Ectodermal cell (in vitro differentiated cells): ENCODE results near the gene ITM2B.

Experiments
- H3K27ac ChIP-seq: 2 replicates; pipeline ENCODE4 v1.7.0; 2013; ENCODE audit warnings: mild to moderate bottlenecking, low read depth, low read length; ENCODE audit not compliant: insufficient read depth, poor library complexity, severe bottlenecking
- H3K27me3 ChIP-seq: 2 replicates; pipeline ENCODE4 v1.7.0; 2013; ENCODE audit warnings: mild to moderate bottlenecking, low read length; ENCODE audit not compliant: insufficient read depth, control insufficient read depth, poor library complexity, severe bottlenecking
- H3K36me3 ChIP-seq: one replicate; pipeline ENCODE4 v1.7.0; 2013; ENCODE audit warnings: low read length; ENCODE audit not compliant: control insufficient read depth, insufficient read depth
- H3K4me1 ChIP-seq: one replicate; pipeline ENCODE4 v1.7.0; 2013; ENCODE audit warnings: low read length; ENCODE audit not compliant: control insufficient read depth, insufficient read depth
- H3K4me3 ChIP-seq: 2 replicates; pipeline ENCODE4 v1.7.0; 2013; ENCODE audit warnings: low read depth, low read length, control low read depth; ENCODE audit not compliant: insufficient read depth
- H3K9me3 ChIP-seq: 2 replicates; pipeline ENCODE4 v1.7.0; 2013; ENCODE audit warnings: mild to moderate bottlenecking, low read length, moderate library complexity; ENCODE audit not compliant: control insufficient read depth
- WGBS, 2 experiments: methylation state at CpG; one replicate each; pipeline ENCODE4 v1.1.7; 2013; ENCODE audit warnings: missing lambda C conversion rate in 2 of 2; 5-methylcytosine and 5-hydroxymethylcytosine counted together

Gene ITM2B

DNA sequence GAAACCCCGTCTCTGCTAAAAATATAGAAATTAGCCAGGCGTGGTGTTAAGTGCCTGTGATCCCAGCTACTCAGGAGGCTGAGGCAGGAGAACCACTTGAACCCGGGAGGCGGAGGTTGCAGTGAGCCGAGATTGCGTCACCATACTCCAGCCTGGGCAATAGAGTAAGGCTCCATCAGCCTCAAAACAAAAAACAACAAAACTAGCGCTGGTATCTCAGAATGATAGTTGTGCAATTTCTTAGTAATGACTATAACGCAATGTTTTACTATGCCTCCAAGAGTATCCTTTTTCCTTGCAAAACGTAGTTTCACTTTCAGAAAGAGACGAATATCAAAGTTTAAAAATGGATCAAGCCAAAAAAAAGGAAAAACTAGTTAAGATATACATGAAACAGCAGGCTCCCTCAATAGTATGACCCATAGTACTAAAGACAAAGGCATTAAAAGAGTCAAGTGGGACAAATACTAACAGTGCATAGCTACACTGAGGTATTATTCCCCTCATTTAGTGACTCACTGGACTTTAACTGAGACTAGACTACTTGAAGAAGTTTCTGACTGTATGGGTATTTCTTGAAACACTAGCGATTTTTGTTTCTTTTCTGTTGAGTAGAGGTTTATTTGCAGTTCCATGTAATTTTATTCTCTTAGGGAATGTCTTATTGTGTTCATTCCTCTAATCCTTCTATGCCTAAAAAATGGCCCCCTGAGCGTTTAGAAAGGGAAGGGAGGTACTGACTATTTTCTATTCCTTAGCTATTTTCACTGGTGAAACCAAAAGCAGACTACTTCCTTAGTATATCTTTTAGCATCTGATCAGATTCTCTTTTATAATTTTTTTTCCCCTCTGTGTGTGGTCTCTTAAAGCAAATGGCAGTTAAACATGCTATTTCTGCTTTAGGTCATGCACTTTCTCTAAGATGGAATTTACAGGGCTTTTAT lies 10.4 kb upstream of the ITM2B start:
- WGBS, 2 experiments, result 93 to 96% methylated on average over 12 of the region's 12 CpGs
- Histone ChIP-seq H3K9me3 (no peaks in the 10 kb centered on the region), H3K4me1 (no peaks in the 10 kb centered on the region), H3K27ac (no peak overlapping the region), H3K36me3 (no peaks in the 10 kb centered on the region), H3K4me3 (no peak overlapping the region), H3K27me3 (no peaks in the 10 kb centered on the region)

DNA sequence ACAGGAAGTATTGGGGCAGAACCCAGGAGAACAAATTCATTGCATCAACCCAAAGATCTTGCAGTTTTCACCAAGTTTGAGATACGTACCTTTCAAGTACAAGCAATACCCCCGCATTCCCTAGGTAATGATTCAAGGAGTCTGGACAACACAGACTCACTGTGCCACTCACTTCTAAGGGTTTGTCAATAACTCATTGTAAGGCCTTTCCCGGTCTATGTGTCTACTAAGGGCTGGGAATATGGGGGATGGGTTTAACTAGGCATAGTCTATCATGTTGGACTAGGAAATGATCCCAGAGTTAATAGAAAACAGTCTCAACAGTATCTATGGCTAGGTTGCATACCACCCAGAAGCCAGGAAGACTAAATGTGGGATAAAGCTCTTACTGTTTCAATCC lies 8.3 kb upstream of the ITM2B start:
- no peaks in the 10 kb centered on the region for H3K36me3 ChIP-seq
- H3K4me1 ChIP-seq, result no peaks in the 10 kb centered on the region
- H3K27ac ChIP-seq, result no peak overlapping the region
- no peaks in the 10 kb centered on the region for H3K9me3 ChIP-seq
- H3K27me3 ChIP-seq, result no peaks in the 10 kb centered on the region
- 96 to 97% methylated on average over 3 of the region's 3 CpGs for WGBS, 2 experiments
- no peak overlapping the region for H3K4me3 ChIP-seq

DNA sequence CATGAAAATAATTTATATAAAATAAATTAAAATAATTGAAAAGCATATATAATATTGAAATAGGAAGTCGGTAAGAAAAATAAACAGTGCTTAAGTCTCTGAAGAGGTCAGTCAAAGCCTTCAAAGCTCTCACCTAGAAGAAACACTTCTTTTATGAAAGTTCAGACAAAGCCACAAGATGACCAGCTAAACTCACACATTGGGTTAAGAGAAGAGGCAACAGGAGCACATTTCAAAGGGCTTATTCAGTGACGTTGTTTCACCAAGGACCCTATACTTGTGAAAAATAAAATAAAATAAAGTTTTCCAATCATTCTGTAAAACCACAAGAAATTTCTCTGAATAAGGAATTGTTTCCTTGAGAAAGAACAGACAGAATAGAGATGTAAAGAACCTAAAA lies 2.5 kb upstream of the ITM2B start:
- Histone ChIP-seq H3K9me3 (no peaks in the 10 kb centered on the region), H3K27me3 (peaks cover 11% of the 10 kb centered on the region), H3K4me3 (no peak overlapping the region), H3K36me3 (no peaks in the 10 kb centered on the region), H3K4me1 (peaks cover 6% of the 10 kb centered on the region), H3K27ac (no peak overlapping the region)
- no CpG with 5 or more reads among the region's 2 CpGs for WGBS, 2 experiments

DNA sequence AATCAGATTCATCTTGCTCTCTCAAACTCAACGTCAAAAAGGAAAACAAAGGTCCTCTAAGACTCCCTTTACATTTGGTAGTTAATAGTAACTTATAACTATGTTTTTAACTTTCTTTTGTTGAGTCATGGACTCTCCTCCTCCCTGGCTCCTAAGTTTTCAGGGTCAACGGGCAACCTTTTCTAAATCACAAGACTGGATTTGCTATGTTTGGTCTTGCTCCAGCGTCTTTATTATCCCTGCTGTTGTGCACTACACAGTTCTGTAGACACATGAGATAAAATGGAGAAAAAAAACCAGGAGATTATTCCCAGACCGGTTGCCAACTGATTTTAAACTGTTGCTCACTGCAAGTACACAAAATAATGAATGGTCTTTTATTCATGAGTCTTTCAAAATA lies 1.9 kb upstream of the ITM2B start:
- H3K27ac ChIP-seq, result no peak overlapping the region
- 89 to 94% methylated on average over 4 of the region's 4 CpGs for WGBS, 2 experiments
- H3K9me3 ChIP-seq, result no peaks in the 10 kb centered on the region
- H3K4me3 ChIP-seq, result no peak overlapping the region
- H3K4me1 ChIP-seq, result peaks cover 6% of the 10 kb centered on the region
- H3K27me3 ChIP-seq, result peaks cover 11% of the 10 kb centered on the region
- H3K36me3 ChIP-seq, result no peaks in the 10 kb centered on the region

DNA sequence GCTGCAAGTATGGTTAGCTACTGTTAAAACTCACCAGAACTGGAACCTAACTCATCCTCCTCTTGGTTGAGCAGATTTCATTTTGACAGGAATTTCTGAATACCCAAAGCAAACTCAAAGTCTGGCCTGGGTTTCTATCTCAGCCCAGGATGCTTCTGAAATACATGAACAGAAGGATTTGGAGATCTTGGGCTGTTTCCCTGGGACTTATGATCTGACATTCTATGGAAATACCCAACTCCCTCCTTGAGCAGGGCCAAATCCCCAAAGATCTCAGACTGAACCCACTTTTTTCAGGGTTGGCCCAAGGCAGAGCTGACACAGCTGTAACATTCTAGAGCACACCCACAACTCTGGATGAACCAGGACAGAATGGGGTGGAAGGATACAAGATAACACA lies 1.1 kb upstream of the ITM2B start:
- H3K9me3 ChIP-seq, result no peaks in the 10 kb centered on the region
- H3K4me3 ChIP-seq, result no peak overlapping the region
- peaks cover 14% of the 10 kb centered on the region for H3K4me1 ChIP-seq
- no peaks in the 10 kb centered on the region for H3K36me3 ChIP-seq
- H3K27me3 ChIP-seq, result peaks cover 11% of the 10 kb centered on the region
- H3K27ac ChIP-seq, result no peak overlapping the region

DNA sequence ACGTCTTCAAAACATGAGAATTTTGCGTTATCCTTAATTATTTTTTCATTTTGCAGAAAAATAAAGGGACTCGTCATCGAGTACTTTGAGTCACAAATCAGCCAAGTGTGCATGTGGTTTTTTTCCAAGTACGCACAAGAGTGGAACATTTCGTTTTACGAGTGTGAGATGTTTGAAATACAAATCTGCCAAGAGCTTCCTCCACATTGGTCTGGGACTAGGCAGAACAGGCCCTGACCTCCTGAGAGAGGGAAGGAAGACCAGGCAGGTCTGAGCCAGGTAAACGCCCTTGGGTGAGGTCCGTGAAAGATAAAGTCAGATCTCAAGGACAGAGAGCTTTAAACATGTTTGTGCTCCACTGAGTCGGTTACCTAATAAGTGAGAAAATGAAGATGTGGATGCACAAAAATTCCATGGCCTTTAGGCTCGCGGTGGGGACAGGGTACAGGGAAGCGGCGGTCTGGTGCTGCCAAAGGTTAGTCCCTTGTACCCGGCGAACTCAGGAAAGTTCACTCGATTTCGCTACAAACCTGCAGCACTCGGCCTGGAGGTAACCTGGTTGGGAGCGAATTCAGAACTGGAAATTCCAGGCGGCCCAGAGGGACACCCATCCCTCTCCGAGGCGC lies 473 bp upstream of the ITM2B start:
- Histone ChIP-seq H3K9me3 (no peaks in the 10 kb centered on the region), H3K36me3 (no peaks in the 10 kb centered on the region), H3K27me3 (peaks cover 11% of the 10 kb centered on the region), H3K4me3 (peak overlapping the region; percentile 85), H3K27ac (no peak overlapping the region), H3K4me1 (peaks cover 17% of the 10 kb centered on the region)
- 33% methylated on average over 23 of the region's 23 CpGs for WGBS, 2 experiments

DNA sequence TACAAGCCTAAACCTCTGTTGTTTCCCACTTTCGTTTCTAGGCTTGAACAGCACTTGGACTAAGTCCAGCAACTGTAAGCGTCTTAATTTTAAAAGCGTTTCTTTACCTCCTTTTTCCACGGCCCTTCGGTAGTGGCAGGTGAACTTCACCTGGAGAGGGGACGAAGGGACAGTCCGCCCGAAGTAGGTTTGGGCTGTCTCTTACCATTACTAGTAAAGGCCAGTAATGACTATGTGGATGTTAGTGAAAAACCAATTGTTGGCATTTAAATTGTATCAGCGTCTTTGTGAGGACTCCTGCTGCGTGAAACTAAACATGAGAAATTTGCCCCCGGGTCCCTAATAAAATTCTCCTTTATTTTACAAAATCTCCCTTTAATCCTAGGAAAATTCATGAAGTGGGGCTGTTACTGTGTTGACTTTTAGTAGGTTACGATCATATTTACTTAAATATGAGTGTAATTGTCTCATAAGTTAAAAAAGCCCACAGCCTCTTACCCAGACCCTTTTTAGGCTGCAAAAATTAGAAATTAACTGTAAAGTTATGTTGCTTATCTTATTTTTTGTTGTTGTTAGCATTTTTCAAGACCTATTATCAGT lies 983 bp downstream of the ITM2B start:
- H3K27ac ChIP-seq, result peak overlapping the region; percentile 56
- no peaks in the 10 kb centered on the region for H3K9me3 ChIP-seq
- 0 to 1% methylated on average over 10 to 11 of the region's 12 CpGs for WGBS, 2 experiments
- H3K36me3 ChIP-seq, result no peaks in the 10 kb centered on the region
- peaks cover 17% of the 10 kb centered on the region for H3K4me1 ChIP-seq
- peaks cover 11% of the 10 kb centered on the region for H3K27me3 ChIP-seq
- peak overlapping the region; percentile 85 for H3K4me3 ChIP-seq

DNA sequence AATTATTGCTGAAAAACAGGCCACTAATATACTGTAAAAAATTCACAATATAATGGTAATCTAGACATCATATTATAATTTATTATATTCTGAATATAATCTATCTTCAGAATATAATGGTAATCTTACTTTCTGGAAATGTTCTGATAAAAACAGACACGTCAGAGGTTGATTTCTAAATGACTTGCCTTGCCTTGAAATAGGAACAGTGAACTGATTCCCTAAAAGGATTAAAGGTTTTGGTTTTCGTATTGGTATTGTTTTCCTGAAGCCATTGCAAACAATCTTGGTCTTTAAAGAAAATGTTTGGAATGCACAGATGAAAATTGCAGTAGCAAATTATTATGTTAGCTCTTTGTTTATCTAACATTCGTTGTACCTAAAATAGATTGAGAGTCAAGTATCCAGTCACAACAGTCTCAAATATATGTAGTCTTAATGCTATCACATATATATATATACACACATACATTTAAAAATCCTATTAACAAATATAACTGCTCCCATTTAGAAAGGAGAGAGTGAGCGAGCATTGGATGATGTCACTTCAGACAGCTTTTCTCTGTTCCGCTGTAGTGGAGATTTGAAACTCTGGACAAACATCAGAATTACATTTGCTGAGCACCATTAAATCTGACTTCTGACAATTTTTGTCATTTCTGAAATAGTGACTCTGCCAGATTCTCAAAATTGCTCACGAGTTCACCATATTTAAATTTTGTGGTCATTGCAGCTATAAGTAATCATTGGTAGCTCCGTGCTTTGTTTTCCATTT lies 1.7 kb downstream of the ITM2B start:
- H3K4me1 ChIP-seq, result peaks cover 17% of the 10 kb centered on the region
- no peaks in the 10 kb centered on the region for H3K36me3 ChIP-seq
- 49 to 53% methylated on average over 6 of the region's 7 CpGs for WGBS, 2 experiments
- peaks cover 11% of the 10 kb centered on the region for H3K27me3 ChIP-seq
- H3K4me3 ChIP-seq, result peak overlapping the region; percentile 85
- H3K9me3 ChIP-seq, result no peaks in the 10 kb centered on the region
- peak overlapping the region; percentile 12 for H3K27ac ChIP-seq

DNA sequence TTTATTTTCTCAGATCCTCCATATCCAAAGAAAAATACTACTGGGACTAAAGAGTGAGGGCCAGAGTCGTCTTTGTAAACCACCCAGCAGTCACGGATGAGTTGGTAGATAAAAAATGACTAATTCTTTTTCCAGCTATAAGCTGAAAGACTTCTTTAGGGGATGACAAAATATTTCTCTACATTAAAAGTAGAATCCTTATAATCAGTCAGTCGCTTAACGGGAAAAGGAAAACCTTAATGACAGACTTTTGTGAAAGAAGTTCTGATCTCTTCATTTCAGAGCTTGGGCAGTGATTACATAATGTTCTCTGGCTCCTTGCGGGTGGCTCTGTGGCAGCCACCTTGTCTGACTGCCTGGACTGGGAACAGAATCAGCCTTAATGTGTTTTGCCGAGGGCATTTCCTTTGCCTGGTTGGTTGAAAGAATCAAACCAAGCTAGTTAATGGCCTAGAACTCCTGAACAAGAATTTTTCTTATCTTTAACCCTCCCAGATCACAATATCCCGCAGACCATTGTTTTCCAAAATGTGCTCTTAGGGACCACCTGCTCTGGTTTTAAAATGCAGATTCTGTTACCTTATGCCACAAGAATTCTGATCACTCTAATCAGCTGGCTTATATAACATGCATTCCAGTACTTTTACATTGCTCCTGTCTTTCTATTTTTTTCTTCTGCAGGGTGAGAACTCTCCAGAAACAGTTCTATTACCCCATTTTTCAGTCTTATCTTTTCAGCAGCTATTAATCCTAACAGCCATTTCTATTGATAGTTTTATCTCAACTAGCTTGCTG lies 2.5 kb downstream of the ITM2B start:
- H3K4me1 ChIP-seq, result peaks cover 17% of the 10 kb centered on the region
- H3K4me3 ChIP-seq, result peak overlapping the region; percentile 20
- H3K9me3 ChIP-seq, result no peaks in the 10 kb centered on the region
- H3K27ac ChIP-seq, result peak overlapping the region; percentile 12
- 12 to 15% methylated on average over 5 to 7 of the region's 7 CpGs for WGBS, 2 experiments
- H3K36me3 ChIP-seq, result no peaks in the 10 kb centered on the region
- H3K27me3 ChIP-seq, result peaks cover 11% of the 10 kb centered on the region
